Measurements from ENCODE around the gene ACTL10. TPM values are rescaled to one million over a fixed set of nuclear protein-coding genes. Genes with fewer than 3 reads are reported as not detected.

ACTL10 gene
- total RNA-seq, 1 donor from 2014 or later = not detected

- Mint-ChIP-seq H3K4me3 (ENCODE audit: unreplicated experiment) (no peak overlapping the region), H3K27me3 (ENCODE audit: unreplicated experiment) (peaks cover 8% of the 10 kb centered on the region), H3K4me1 (ENCODE audit: unreplicated experiment) (no peaks in the 10 kb centered on the region), H3K9me3 (ENCODE audit: unreplicated experiment) (no peaks in the 10 kb centered on the region), H3K36me3 (ENCODE audit: low read depth, unreplicated experiment) (peaks cover 5% of the 10 kb centered on the region), H3K27ac (ENCODE audit: unreplicated experiment) (no peak overlapping the region)
- TF ChIP-seq CTCF (IDR thresholded peaks at IDR 0.05; ENCODE audit: unreplicated experiment) = no peak
- no peak for DNase-seq (ENCODE audit: low spot score)
These were observed 47.2 kb downstream of the ACTL10 start for GRCh38 chr20:33713865-33714367.

GRCh38 chr20:33716498-33716897 lies 49.8 kb downstream of the ACTL10 start:
- H3K27ac Mint-ChIP-seq (ENCODE audit: unreplicated experiment) = no peak overlapping the region
- no peak for DNase-seq (ENCODE audit: low spot score)
- H3K4me1 Mint-ChIP-seq (ENCODE audit: unreplicated experiment) = peaks cover 4% of the 10 kb centered on the region
- H3K4me3 Mint-ChIP-seq (ENCODE audit: unreplicated experiment) = no peak overlapping the region
- peaks cover 8% of the 10 kb centered on the region for H3K36me3 Mint-ChIP-seq (ENCODE audit: low read depth, unreplicated experiment)
- H3K27me3 Mint-ChIP-seq (ENCODE audit: unreplicated experiment) = peaks cover 12% of the 10 kb centered on the region
- no peak for TF ChIP-seq CTCF (IDR thresholded peaks at IDR 0.05; ENCODE audit: unreplicated experiment)
- H3K9me3 Mint-ChIP-seq (ENCODE audit: unreplicated experiment) = no peaks in the 10 kb centered on the region

Other genes with a start within 250 kb of the ACTL10 start
- 1.6 TPM for gene SNTA1, start 223.2 kb upstream of the ACTL10 start, total RNA-seq (ENCODE audit: unreplicated experiment)
- 17.5 TPM for gene CBFA2T2, start 176.8 kb upstream of the ACTL10 start, total RNA-seq (ENCODE audit: unreplicated experiment)
- gene C20orf144, start 4.6 kb upstream of the ACTL10 start, total RNA-seq (ENCODE audit: unreplicated experiment) = not detected
- gene NECAB3, start 7.5 kb downstream of the ACTL10 start, total RNA-seq (ENCODE audit: unreplicated experiment) = 9.8 TPM
- gene E2F1, start 19.4 kb downstream of the ACTL10 start, total RNA-seq (ENCODE audit: unreplicated experiment) = 6.7 TPM
- gene PXMP4, start 53.4 kb downstream of the ACTL10 start, total RNA-seq (ENCODE audit: unreplicated experiment) = 6.0 TPM
- 3.5 TPM for gene ZNF341, start 65.1 kb downstream of the ACTL10 start, total RNA-seq (ENCODE audit: unreplicated experiment)
- 117 TPM for gene CHMP4B, start 144.4 kb downstream of the ACTL10 start, total RNA-seq (ENCODE audit: unreplicated experiment)

All from endothelial cell (in vitro differentiated cells).